Esophagus muscularis mucosa (tissue), 4 donors: ENCODE data around the gene DHX35. TPM values are rescaled to one million over a fixed set of nuclear protein-coding genes. Genes with fewer than 3 reads are reported as not detected.
A peak's percentile ranks its signal among the peaks of the same experiment; 100 is the strongest.

Experiments
- DNase-seq: peaks from one replicate; pipeline ENCODE4 v3.0.0-alpha.2; 2017; ENCODE audit errors: extremely low spot score
- H3K27ac ChIP-seq, 4 donors: fragments of 200-600 bp; sonication (generic); replicated peaks in 1 of 4; 1 replicate in 3 of 4; 2 replicates in 1 of 4; pipeline ENCODE4 v1.5.1; 2016 to 2019; ENCODE audit warnings: mild to moderate bottlenecking in 1 of 4
- H3K27me3 ChIP-seq, 4 donors: fragments of 200-600 bp; sonication (generic); one replicate each; pipeline versions ENCODE4 v1.5.1 to v1.6.0; 2016 to 2019
- H3K36me3 ChIP-seq, 4 donors: fragments of 200-600 bp; sonication (generic); one replicate each; pipeline ENCODE4 v1.5.1; 2016 to 2019
- H3K4me1 ChIP-seq, 4 donors: fragments of 200-600 bp; sonication (generic); one replicate each; pipeline ENCODE4 v1.5.1; 2016 to 2019
- H3K4me3 ChIP-seq, 4 donors: fragments of 200-600 bp; sonication (generic); 1 replicate in 2 of 4; 2 replicates in 2 of 4; pipeline ENCODE4 v1.5.1; 2016 to 2019; ENCODE audit warnings: mild to moderate bottlenecking in 4 of 4, moderate library complexity in 1 of 4
- H3K9me3 ChIP-seq, 4 donors: fragments of 200-600 bp; sonication (generic); 1 replicate in 3 of 4; 2 replicates in 1 of 4; pipeline ENCODE4 v1.5.1; 2016 to 2019
- EP300 ChIP-seq: sonication (generic); formaldehyde crosslinking; IDR thresholded peaks from one replicate; pipeline ENCODE4 v1.6.1; 2017; ENCODE audit warnings: antibody characterized with exemption
- POLR2A ChIP-seq: fragments of 450-650 bp; IDR thresholded peaks from one replicate; pipeline ENCODE4 v1.6.1; 2017; ENCODE audit warnings: antibody characterized with exemption, moderate library complexity, mild to moderate bottlenecking, low read depth
- POLR2AphosphoS5 ChIP-seq, 2 donors: sonication (generic); formaldehyde crosslinking; IDR thresholded peaks; one replicate each; pipeline ENCODE4 v1.6.1; 2017; ENCODE audit warnings: antibody characterized with exemption in 2 of 2
- WGBS: methylation state at CpG from one replicate; pipeline ENCODE4 v1.1.5; 2018; 5-methylcytosine and 5-hydroxymethylcytosine counted together
- intact Hi-C: fragments of 100-400 bp; cut with DNase I; formaldehyde crosslinking; loops from one replicate; pipeline ENCODE4 v1.15.1; 2023
- total RNA-seq, 4 donors: library from RNA; depleted of rRNA; stranded (reverse); fragments of >200 nt; gene quantifications; one replicate each; pipeline versions ENCODE4 v1.1.0 to v1.2.1, GENCODE V29; 2016
- TF ChIP-seq, protein P1 (sequence below), 3 experiments: fragments of 200-600 bp in 2 of 3; fragments of 450-650 bp in 1 of 3; sonication (generic) in 2 of 3; IDR thresholded peaks; one replicate each; pipeline ENCODE4 v1.5.1; 2017 to 2019; ENCODE audit warnings: antibody characterized with exemption in 3 of 3, mild to moderate bottlenecking in 2 of 3, moderate library complexity in 1 of 3

DHX35 gene
- total RNA-seq, 4 donors from 2014 or later = 19.7 to 31.7 (median 24.5) TPM

- no peak for DNase-seq
- WGBS = 89% methylated on average over 4 of the region's 6 CpGs
- peak overlapping the region; percentile 85 to 90 (median 88) for H3K27ac ChIP-seq
- intact Hi-C loops = loop anchor here (5.0 kb wide), 1 partner anchor 51 kb away; no protein-coding TSS in a partner anchor
- H3K36me3 ChIP-seq = peaks cover 21 to 100% (median 82%) of the 10 kb centered on the region in 4 donors
- no peaks in the 10 kb centered on the region for H3K9me3 ChIP-seq
- H3K4me3 ChIP-seq = no peak overlapping the region
- peaks cover 0 to 51% (median 31%) of the 10 kb centered on the region in 4 donors for H3K4me1 ChIP-seq
- no peaks in the 10 kb centered on the region for H3K27me3 ChIP-seq
- TF ChIP-seq POLR2AphosphoS5 (IDR thresholded peaks at IDR 0.05) = no peak
- TF ChIP-seq, protein P1, sequence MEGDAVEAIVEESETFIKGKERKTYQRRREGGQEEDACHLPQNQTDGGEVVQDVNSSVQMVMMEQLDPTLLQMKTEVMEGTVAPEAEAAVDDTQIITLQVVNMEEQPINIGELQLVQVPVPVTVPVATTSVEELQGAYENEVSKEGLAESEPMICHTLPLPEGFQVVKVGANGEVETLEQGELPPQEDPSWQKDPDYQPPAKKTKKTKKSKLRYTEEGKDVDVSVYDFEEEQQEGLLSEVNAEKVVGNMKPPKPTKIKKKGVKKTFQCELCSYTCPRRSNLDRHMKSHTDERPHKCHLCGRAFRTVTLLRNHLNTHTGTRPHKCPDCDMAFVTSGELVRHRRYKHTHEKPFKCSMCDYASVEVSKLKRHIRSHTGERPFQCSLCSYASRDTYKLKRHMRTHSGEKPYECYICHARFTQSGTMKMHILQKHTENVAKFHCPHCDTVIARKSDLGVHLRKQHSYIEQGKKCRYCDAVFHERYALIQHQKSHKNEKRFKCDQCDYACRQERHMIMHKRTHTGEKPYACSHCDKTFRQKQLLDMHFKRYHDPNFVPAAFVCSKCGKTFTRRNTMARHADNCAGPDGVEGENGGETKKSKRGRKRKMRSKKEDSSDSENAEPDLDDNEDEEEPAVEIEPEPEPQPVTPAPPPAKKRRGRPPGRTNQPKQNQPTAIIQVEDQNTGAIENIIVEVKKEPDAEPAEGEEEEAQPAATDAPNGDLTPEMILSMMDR (IDR thresholded peaks at IDR 0.05) = no peak
Measured at GRCh38 chr20:39038495-39038894, 76.4 kb downstream of the DHX35 start.

DNA sequence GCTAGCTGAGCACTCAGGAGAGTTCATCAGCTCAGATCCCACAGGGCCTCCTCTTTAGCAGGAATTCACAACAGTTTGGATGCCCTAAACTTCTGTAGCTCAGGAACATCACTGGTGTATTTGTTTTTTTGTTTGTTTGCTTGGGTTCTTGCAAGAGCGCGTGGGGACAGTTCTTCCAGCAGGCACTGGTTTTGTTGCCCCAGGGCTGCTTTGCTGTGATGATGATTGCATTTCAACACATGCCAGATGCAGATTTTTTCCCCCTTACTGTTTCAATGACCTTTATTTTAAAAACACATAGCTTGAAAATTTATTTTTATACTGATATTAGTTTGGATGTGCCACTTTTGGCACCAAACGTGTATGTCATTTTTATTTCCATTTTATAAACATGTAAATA, 77.1 kb downstream of the DHX35 start:
- TF ChIP-seq EP300 = no peak
- TF ChIP-seq, protein P1 (IDR thresholded peaks at IDR 0.05) = no peak
- TF ChIP-seq POLR2A = no peak
- TF ChIP-seq POLR2AphosphoS5 (IDR thresholded peaks at IDR 0.05) = no peak
- Histone ChIP-seq H3K27me3 (no peaks in the 10 kb centered on the region), H3K27ac (peak overlapping the region; percentile 85 to 90 (median 88)), H3K4me1 (peaks cover 0 to 51% (median 31%) of the 10 kb centered on the region in 4 donors), H3K9me3 (no peaks in the 10 kb centered on the region), H3K4me3 (no peak overlapping the region), H3K36me3 (peaks cover 14 to 95% (median 74%) of the 10 kb centered on the region in 4 donors)
- DNase-seq = no peak
- intact Hi-C loops = loop anchor here (5.0 kb wide), 1 partner anchor 52 kb away; no protein-coding TSS in a partner anchor
- WGBS = 86% methylated on average over 3 of the region's 3 CpGs

DNA sequence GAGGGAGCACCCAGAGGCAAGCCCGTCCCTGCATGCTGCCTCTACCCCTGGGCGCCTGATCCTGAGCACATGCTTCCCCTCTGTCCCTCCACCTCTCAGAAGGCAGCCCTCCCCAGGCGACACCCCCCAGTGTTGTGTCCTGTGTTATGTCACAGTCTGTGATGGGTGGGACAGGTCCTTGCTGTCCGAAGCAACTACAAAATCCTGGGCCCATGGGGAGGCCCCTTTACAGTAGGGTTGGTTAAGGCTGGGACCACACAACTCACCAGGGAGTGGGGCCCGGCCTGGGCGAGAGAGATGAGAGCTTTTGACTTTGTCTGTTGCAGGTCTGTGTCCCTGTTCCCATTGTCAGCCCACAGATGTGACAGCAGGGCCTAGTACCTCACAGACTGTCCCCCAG, 78.0 kb downstream of the DHX35 start:
- H3K36me3 ChIP-seq = peaks cover 9 to 91% (median 66%) of the 10 kb centered on the region in 4 donors
- H3K4me1 ChIP-seq = peaks cover 0 to 46% (median 30%) of the 10 kb centered on the region in 4 donors
- WGBS = 100% methylated on average over 5 of the region's 6 CpGs
- DNase-seq = no peak
- H3K4me3 ChIP-seq = no peak overlapping the region
- intact Hi-C loops = no loop called here
- H3K27me3 ChIP-seq = no peaks in the 10 kb centered on the region
- no peaks in the 10 kb centered on the region for H3K9me3 ChIP-seq
- H3K27ac ChIP-seq = peak overlapping the region; percentile 68 to 90 (median 88)
- TF ChIP-seq, protein P1 (IDR thresholded peaks at IDR 0.05) = no peak
- TF ChIP-seq POLR2AphosphoS5 (IDR thresholded peaks at IDR 0.05) (no peak), POLR2A (no peak), EP300 (no peak)

DNA sequence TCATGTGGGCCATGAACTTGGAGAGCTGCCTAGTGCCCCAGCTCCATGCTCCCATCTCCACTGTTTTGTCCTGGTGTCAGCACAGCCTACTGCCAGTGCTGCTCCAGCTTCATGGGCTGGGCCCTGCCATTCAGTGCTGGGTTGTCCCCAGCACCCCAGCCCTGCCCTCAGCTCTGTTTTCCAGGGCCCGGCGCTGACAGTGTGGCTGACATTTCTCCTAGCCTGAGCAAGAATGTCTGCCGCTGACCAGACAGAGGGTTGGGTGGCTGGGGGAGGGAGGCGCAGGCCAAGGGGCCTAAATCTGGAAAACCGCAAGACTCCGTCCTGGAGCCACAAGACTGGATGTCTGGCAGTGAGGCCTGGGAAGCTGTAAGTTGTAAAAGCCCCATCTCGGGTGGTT, 78.9 kb downstream of the DHX35 start:
- H3K27ac ChIP-seq = peak overlapping the region; percentile 68 to 90 (median 88)
- peaks cover 0 to 37% (median 26%) of the 10 kb centered on the region in 4 donors for H3K4me1 ChIP-seq
- intact Hi-C loops = no loop called here
- no peak for DNase-seq
- H3K4me3 ChIP-seq = no peak overlapping the region
- no peak for TF ChIP-seq POLR2A
- TF ChIP-seq POLR2AphosphoS5 (IDR thresholded peaks at IDR 0.05) = no peak
- TF ChIP-seq EP300 = no peak
- 87% methylated on average over 3 of the region's 7 CpGs for WGBS
- peaks cover 9 to 81% (median 57%) of the 10 kb centered on the region in 4 donors for H3K36me3 ChIP-seq
- no peaks in the 10 kb centered on the region for H3K9me3 ChIP-seq
- H3K27me3 ChIP-seq = no peaks in the 10 kb centered on the region

DNA sequence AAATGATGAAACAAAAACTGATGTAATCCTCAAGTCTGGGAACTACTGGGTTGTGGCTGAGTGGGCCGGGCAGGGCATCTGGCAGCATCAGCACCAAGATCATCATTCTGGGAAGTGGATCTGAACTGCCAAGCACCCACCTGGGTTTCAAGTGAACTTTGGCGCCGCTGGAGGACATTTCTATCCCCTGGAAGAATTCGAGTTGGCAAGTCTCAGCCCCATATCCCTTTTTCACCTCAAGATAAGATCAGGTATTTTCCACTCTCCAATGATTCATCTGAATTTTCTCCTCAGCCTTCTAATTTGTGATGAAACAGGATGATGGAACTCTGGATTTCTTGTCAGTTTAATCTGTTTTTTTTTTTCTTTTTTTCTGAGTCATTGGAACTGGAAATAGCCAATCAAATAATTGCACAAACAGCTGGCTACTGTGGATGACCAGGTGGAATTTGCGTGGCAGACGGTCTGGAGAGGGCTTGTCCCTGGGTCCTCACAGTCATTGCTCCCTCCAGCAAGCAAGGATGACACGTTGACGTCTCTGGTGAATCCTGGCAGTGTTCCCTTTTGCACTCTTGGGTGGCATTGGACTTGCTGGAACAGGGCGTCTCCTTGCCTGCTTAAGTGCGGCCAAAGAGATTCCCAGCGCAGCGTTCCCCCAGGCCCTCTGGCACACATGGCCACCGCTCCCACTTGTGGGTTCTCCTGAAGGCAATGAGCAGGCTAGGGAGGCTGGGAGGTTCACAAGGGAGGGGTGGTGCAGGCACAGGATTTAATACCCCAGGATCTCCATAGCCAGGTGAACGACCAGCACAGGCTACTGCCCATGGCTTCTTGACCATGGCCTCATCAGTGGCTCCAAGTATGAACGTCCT, 80.4 kb downstream of the DHX35 start:
- intact Hi-C loops = loop anchor here (2.0 kb wide), 1 partner anchor 78 kb away; no protein-coding TSS in a partner anchor
- Histone ChIP-seq H3K27ac (peak overlapping the region; percentile 68 to 90 (median 88)), H3K9me3 (no peaks in the 10 kb centered on the region), H3K36me3 (peaks cover 9 to 67% (median 47%) of the 10 kb centered on the region in 4 donors), H3K4me1 (peaks cover 0 to 36% (median 20%) of the 10 kb centered on the region in 4 donors), H3K4me3 (no peak overlapping the region), H3K27me3 (no peaks in the 10 kb centered on the region)
- DNase-seq = no peak
- WGBS = 82% methylated on average over 11 of the region's 15 CpGs
- no peak for TF ChIP-seq POLR2A
- TF ChIP-seq, protein P1 (IDR thresholded peaks at IDR 0.05) = no peak
- peak; percentile 29 to 68 for TF ChIP-seq POLR2AphosphoS5 (IDR thresholded peaks at IDR 0.05)
- peak; percentile 41 for TF ChIP-seq EP300
